Parathyroid adenoma (tissue), 2 donors: ENCODE measurements around the gene USH2A.

ENCODE experiments used
- H2AFZ ChIP-seq: fragments of 300-600 bp; sonication (generic); one replicate; pipeline ENCODE4 v1.7.0; 2017; ENCODE audit warnings: antibody characterized with exemption, mild to moderate bottlenecking
- H3K27ac ChIP-seq: fragments of 300-600 bp; sonication (generic); one replicate; pipeline ENCODE4 v1.7.0; 2017
- H3K27me3 ChIP-seq: fragments of 300-600 bp; sonication (generic); one replicate; pipeline ENCODE4 v1.7.0; 2017; ENCODE audit warnings: low read length; ENCODE audit not compliant: control insufficient read depth, insufficient read depth
- H3K36me3 ChIP-seq: fragments of 300-600 bp; sonication (generic); one replicate; pipeline ENCODE4 v1.7.0; 2017; ENCODE audit warnings: low read length; ENCODE audit not compliant: control insufficient read depth, insufficient read depth
- H3K4me1 ChIP-seq: fragments of 300-600 bp; sonication (generic); one replicate; pipeline ENCODE4 v1.7.0; 2017; ENCODE audit warnings: control low read depth
- H3K4me2 ChIP-seq: fragments of 300-600 bp; sonication (generic); one replicate; pipeline ENCODE4 v1.7.0; 2017; ENCODE audit warnings: low read length
- H3K4me3 ChIP-seq: fragments of 300-600 bp; sonication (generic); one replicate; pipeline ENCODE4 v1.7.0; 2017; ENCODE audit warnings: low read depth, low read length
- H3K79me2 ChIP-seq: fragments of 300-600 bp; sonication (generic); one replicate; pipeline ENCODE4 v1.7.0; 2017; ENCODE audit warnings: control low read depth
- H3K9ac ChIP-seq: fragments of 300-600 bp; sonication (generic); one replicate; pipeline ENCODE4 v1.7.0; 2017; ENCODE audit warnings: mild to moderate bottlenecking
- H3K9me3 ChIP-seq: fragments of 300-600 bp; sonication (generic); one replicate; pipeline ENCODE4 v1.7.0; 2017; ENCODE audit warnings: low read length; ENCODE audit not compliant: control insufficient read depth
- TF ChIP-seq, protein P1 (sequence below): fragments of 300-600 bp; sonication (generic); IDR thresholded peaks from one replicate; pipeline ENCODE4 v1.7.0; 2017; ENCODE audit warnings: antibody characterized with exemption, mild to moderate bottlenecking
- donor health status: primary hyperparathyroidism.

USH2A gene

DNA sequence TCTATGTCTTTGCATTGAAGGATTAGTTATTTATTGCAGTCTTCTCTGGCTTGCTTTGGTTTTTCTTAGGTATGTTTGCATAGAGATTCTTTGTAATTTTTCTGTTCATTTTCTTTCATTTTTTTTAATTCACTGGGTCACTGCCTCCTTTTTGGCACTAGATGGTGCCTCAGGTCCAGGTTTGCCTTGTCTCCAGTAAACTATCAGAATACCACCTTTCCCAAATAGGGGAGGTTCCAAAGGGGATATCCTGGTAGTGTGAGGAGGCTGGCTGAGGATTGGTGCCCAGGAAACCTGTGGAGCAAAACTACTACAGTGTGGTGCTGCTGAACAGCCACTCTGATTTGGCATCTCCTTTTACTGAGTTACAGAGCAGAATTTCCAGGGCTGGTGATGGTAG, 599.0 kb downstream of the USH2A start:
- no peaks in the 10 kb centered on the region for H3K36me3 ChIP-seq
- no peaks in the 10 kb centered on the region for H3K9me3 ChIP-seq
- H3K4me1 ChIP-seq: no peaks in the 10 kb centered on the region
- H3K9ac ChIP-seq: no peak overlapping the region
- no peaks in the 10 kb centered on the region for H3K79me2 ChIP-seq
- H3K27me3 ChIP-seq: no peaks in the 10 kb centered on the region
- no peak overlapping the region for H3K27ac ChIP-seq
- H3K4me3 ChIP-seq: no peak overlapping the region
- TF ChIP-seq, protein P1, sequence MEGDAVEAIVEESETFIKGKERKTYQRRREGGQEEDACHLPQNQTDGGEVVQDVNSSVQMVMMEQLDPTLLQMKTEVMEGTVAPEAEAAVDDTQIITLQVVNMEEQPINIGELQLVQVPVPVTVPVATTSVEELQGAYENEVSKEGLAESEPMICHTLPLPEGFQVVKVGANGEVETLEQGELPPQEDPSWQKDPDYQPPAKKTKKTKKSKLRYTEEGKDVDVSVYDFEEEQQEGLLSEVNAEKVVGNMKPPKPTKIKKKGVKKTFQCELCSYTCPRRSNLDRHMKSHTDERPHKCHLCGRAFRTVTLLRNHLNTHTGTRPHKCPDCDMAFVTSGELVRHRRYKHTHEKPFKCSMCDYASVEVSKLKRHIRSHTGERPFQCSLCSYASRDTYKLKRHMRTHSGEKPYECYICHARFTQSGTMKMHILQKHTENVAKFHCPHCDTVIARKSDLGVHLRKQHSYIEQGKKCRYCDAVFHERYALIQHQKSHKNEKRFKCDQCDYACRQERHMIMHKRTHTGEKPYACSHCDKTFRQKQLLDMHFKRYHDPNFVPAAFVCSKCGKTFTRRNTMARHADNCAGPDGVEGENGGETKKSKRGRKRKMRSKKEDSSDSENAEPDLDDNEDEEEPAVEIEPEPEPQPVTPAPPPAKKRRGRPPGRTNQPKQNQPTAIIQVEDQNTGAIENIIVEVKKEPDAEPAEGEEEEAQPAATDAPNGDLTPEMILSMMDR: no peak
- H2AFZ ChIP-seq: no peak overlapping the region
- no peak overlapping the region for H3K4me2 ChIP-seq

DNA sequence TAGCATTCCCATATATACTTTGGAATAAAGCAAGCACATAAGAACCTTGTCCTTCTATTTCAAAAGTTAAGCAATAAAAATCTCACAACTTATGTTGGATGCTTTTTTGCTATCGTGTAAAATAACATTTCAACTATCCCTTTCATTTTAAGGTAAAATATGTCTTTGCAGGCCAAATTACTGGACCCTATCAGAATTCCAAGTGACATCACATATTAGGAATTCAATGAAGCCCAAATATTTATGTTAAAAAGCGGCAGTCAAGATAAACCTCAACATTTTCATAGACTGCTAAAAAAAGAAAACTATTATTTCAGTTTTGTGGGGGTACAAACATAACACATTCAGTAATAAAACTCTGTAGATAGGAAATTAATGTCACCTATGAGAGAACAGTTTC, 604.1 kb downstream of the USH2A start:
- Histone ChIP-seq H3K9me3 (no peaks in the 10 kb centered on the region), H3K79me2 (no peaks in the 10 kb centered on the region), H3K4me2 (no peak overlapping the region), H3K27me3 (no peaks in the 10 kb centered on the region), H3K27ac (no peak overlapping the region), H2AFZ (no peak overlapping the region), H3K9ac (no peak overlapping the region), H3K36me3 (no peaks in the 10 kb centered on the region), H3K4me3 (no peak overlapping the region), H3K4me1 (no peaks in the 10 kb centered on the region)
- TF ChIP-seq, protein P1: no peak

DNA sequence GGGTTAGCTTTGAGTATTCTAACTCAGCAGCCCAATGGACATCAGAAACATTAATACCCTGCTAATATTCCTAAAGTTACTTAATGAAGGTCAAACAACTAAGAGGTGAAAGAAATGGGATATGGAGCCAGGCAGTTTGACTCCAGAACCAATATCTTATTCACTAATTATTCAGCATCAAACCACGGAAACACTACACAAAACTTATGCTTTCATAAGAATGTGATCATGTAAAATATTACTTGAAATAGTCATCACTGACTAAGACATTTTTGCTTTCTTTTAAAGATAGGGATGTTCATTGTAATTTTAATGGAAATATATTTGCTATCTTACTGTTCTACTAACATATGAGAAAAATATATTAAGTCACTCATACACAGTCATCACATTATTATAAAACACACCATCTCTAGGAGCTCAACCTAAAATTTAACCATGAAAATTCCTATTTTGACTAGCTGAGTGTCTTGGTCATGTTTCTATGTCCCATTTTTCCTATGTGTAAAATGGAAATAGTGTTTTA, 615.3 kb downstream of the USH2A start:
- Histone ChIP-seq H3K36me3 (no peaks in the 10 kb centered on the region), H3K79me2 (no peaks in the 10 kb centered on the region), H3K9ac (no peak overlapping the region), H3K4me2 (no peak overlapping the region), H2AFZ (no peak overlapping the region), H3K4me1 (no peaks in the 10 kb centered on the region), H3K27me3 (no peaks in the 10 kb centered on the region), H3K27ac (no peak overlapping the region), H3K9me3 (no peaks in the 10 kb centered on the region), H3K4me3 (no peak overlapping the region)
- TF ChIP-seq, protein P1: no peak

- Histone ChIP-seq H3K27me3 (no peaks in the 10 kb centered on the region), H3K4me1 (no peaks in the 10 kb centered on the region), H3K36me3 (no peaks in the 10 kb centered on the region), H3K27ac (no peak overlapping the region), H3K4me3 (no peak overlapping the region), H3K4me2 (no peak overlapping the region), H3K9me3 (no peaks in the 10 kb centered on the region), H3K79me2 (no peaks in the 10 kb centered on the region), H3K9ac (no peak overlapping the region), H2AFZ (no peak overlapping the region)
- TF ChIP-seq, protein P1: no peak
Observed at GRCh38 chr1:215807218-215807617, 616.0 kb downstream of the USH2A start.

- no peaks in the 10 kb centered on the region for H3K4me1 ChIP-seq
- no peaks in the 10 kb centered on the region for H3K36me3 ChIP-seq
- H3K9ac ChIP-seq: no peak overlapping the region
- TF ChIP-seq, protein P1: no peak
- H3K4me3 ChIP-seq: no peak overlapping the region
- H3K79me2 ChIP-seq: no peaks in the 10 kb centered on the region
- H3K27me3 ChIP-seq: no peaks in the 10 kb centered on the region
- no peak overlapping the region for H2AFZ ChIP-seq
- no peak overlapping the region for H3K4me2 ChIP-seq
- H3K27ac ChIP-seq: no peak overlapping the region
- H3K9me3 ChIP-seq: no peaks in the 10 kb centered on the region
Observed at GRCh38 chr1:215797859-215798258, 625.4 kb downstream of the USH2A start.
